ENCODE data around the gene CASTOR2.
A peak's percentile ranks its signal among the peaks of the same experiment; 100 is the strongest.

Gene CASTOR2

DNA sequence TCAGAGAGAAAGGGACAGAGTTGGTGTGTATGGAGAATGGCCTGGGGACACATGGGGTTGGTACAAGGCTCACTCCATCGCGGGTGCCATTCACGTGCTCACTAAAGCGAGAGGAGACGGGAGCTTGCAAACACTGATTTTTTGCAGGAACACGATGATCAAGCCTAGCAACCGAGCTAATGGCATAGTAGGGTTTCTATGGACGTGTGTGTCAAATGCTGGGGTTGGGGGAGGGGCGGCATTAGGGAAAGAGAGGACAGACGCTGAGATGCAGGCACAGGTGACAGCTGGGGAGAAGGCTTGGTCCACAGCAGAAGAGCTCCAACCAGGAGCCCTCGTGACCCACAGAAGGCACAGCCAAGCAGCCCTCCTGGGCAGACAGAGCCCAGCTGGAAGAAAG is 75.2 kb downstream of the CASTOR2 start:
- DNase-seq (ENCODE audit: low spot score) = no peak
- H3K27ac ChIP-seq = no peak overlapping the region
- H3K4me3 ChIP-seq = no peak overlapping the region
- TF ChIP-seq, protein P1, sequence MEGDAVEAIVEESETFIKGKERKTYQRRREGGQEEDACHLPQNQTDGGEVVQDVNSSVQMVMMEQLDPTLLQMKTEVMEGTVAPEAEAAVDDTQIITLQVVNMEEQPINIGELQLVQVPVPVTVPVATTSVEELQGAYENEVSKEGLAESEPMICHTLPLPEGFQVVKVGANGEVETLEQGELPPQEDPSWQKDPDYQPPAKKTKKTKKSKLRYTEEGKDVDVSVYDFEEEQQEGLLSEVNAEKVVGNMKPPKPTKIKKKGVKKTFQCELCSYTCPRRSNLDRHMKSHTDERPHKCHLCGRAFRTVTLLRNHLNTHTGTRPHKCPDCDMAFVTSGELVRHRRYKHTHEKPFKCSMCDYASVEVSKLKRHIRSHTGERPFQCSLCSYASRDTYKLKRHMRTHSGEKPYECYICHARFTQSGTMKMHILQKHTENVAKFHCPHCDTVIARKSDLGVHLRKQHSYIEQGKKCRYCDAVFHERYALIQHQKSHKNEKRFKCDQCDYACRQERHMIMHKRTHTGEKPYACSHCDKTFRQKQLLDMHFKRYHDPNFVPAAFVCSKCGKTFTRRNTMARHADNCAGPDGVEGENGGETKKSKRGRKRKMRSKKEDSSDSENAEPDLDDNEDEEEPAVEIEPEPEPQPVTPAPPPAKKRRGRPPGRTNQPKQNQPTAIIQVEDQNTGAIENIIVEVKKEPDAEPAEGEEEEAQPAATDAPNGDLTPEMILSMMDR (IDR thresholded peaks at IDR 0.05) = no peak

DNA sequence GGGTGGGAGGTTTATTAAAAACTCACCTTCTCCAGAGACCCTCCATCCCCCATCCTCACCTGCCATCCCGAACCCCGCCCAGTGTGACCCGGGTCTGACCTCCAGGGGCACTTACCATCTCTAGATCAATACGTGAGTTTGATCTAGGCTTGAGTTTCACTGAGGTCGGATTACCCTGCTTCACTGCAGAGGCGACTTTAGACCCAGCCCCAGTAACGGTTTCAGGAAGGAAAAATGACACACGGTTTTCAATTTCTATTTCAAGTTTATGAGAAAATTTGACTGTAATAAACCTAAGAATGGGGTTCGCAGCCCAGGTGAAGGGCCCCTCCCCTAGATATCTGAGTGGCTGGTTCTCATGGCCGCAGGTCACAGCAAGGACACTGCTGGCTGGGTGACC is 76.0 kb downstream of the CASTOR2 start:
- TF ChIP-seq, protein P1 (IDR thresholded peaks at IDR 0.05) = no peak
- Histone ChIP-seq H3K27ac (no peak overlapping the region), H3K4me3 (no peak overlapping the region)
- no peak for DNase-seq (ENCODE audit: low spot score)

DNA sequence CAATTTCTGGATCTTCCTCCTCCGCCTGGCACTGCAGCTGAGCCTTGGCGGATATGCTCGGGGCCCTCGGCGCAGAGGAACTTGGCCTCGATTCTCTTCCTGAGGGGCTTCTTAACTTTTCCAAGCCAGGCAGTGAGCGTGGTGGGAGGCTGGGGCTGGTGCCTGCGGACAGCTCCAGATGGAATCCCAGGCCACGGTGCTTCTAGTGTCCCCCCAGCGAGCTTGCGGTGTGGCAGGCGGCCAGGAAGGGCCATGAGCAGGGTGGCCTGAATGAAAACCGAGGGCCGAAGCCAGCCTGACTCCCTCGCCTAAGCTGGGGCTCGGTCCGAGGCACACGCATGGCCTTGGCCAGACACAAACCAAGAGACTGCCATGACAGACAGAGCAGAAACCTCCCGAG is 77.8 kb downstream of the CASTOR2 start:
- peak overlapping the region in 1 of 2 donors; percentile 47 for H3K27ac ChIP-seq
- DNase-seq (ENCODE audit: low spot score) = no peak
- TF ChIP-seq, protein P1 (IDR thresholded peaks at IDR 0.05) = no peak
- no peak overlapping the region for H3K4me3 ChIP-seq

DNA sequence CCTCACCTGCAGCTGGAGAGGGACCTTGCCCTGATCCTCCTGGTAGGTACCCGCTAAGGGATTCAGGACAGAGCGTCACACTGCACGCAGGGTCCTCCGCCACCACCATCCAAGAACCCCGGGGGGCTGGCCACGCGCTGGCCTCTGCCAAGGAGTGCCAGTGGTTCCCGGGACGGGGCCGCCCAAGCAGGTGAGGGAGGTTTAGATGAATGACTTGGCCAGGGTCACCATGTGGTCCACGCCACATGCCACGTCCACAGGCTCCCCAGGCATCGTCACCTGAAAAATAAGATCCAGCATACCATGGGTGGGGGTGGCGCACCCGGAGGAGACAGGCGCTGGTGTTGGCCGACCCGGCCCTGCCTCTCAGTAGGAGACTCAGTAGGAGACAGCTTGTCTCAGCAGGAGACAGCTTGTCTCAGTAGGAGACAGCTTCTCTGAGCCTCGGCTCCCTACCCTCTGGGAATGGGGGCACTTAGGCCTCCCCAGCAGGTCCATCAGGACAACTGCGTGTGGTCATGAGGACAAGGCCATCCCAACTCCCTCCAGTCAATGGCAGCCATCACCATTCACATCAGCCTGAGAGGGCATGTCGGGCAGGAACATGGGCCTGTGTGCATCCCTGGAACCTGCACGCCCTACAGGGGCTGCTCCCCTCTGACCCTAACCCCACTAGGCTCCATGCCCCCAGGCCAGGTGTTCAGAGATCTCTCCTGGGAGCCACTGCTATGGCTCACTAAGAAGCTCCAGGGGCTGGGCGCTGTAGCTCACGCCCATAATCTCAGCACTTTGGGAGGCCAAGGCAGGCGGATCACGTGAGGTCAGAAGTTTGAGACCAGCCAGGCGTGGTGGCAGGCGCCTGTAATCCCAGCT is 78.6 kb downstream of the CASTOR2 start:
- no peak overlapping the region for H3K27ac ChIP-seq
- no peak overlapping the region for H3K4me3 ChIP-seq
- DNase-seq (ENCODE audit: low spot score) = no peak
- TF ChIP-seq, protein P1 (IDR thresholded peaks at IDR 0.05) = no peak

DNA sequence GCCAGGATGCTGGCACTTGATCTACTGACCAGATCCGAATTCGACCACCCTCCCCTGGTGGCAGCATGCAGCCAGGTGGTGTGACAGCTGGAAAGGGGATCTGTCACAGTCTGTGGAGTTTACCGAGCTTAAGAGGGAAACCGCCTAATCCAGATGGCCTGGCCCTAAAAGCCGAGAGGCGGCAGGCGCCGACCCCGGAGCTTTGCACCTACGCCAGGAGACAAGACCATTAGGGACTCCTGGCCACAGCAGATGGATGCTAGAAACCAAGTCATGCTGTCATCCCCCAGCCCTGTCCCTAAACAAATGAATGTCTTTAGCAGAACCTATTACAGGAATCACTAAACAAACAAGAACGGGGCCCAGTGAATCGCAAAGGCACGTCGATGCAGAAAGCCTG is 81.4 kb downstream of the CASTOR2 start:
- TF ChIP-seq, protein P1 (IDR thresholded peaks at IDR 0.05) = no peak
- no peak overlapping the region for H3K4me3 ChIP-seq
- peak overlapping the region in 1 of 2 donors; percentile 42 for H3K27ac ChIP-seq
- no peak for DNase-seq (ENCODE audit: low spot score)

DNA sequence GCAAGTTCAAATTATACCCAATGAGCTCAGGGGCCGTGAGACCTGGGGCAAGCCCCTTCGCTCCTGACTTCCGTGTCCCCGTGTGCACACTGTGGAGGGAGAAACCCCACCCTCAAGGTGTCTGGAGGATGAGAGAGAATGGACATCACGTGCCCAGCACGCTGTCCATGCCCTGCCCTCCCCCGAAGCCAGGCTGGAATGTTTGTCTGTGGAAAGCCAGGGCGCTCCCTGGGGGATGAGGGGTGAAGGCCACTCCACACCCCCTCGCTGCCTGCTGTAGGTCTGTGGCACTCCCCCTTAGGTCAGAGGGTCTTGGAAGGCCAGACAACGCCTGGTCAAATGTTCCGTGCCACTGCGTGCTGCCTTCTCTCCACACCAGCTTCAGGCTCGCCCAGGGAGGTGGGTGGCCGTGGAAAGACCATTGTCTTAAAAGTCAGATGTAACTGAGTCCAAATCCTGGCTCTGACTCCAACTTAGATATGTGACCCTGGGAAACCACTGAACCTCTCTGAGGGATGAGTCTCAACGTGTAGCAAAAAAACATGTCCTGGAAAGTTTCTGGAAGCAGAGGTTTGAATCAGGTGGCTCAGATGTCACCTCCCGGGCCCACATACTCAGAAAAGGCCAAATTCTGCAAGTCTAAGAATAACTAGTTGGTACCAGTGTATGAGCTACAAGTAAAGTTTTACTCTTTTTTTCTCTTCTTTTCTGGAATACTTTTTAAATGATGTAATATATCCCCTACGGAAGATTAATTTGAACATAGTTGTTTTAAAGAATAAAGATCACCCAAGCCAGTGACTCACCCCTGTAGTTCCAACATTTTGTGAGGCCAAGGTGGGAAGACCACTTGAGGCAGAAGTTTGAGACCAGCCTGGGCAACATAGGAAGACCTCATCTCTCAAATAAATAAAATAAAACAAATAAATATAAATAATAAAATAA is 84.2 kb downstream of the CASTOR2 start:
- TF ChIP-seq, protein P1 (IDR thresholded peaks at IDR 0.05) = no peak
- Histone ChIP-seq H3K4me3 (no peak overlapping the region), H3K27ac (peak overlapping the region in 1 of 2 donors; percentile 58)
- DNase-seq (ENCODE audit: low spot score) = no peak

All from coronary artery (tissue), 2 donors.